ENCODE results near the gene TCEANC2.
"Not testable (repeated sequence)": the region's sequence is repeated elsewhere in the genome, so short reads cannot be mapped to it uniquely, and the experiment has no call there.

The TCEANC2 gene

GRCh38 chr1:54028306-54029251 lies 24.8 kb upstream of the TCEANC2 start:
- DNase-seq, result peak; percentile 55

DNA sequence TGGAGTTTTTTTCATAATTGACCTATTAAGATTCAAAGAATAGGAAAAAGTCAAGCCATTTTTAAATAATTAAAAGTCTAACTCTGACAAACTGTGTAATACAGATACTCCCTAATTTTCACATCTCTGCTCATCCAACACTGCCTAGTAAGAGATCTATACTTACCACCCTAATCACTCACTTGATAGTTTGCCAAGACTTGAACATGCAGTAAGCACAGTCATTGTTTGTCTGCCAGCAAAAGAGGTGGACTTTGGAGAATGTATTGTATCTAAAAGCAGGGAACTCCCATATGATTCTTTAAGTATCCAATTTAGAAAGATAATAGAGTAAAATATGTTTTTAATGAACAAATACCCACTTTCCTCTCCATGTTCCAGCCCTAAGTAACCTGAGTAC lies 15.9 kb upstream of the TCEANC2 start:
- DNase-seq, result peak; percentile 15

DNA sequence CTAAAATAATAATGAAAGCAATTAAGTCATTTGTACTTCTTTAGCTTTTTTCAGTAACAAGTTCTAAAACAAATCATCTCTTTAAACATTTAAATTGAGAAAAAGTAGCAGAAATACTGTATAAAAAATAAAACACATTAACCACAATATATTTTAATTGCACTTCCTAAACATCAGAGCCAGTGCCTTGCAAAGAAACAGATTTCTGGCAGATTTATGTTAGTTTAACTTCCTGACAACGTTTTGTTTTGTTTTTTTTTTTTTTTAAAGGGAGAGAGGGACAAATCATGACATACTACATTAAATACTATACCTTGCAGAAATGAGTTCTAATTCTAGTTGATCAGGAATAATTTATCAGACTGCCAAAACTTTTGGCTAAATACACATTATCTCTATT lies 11.6 kb upstream of the TCEANC2 start:
- no peak for DNase-seq

GRCh38 chr1:54045496-54045895 lies 7.9 kb upstream of the TCEANC2 start:
- DNase-seq, result no peak

- DNase-seq, result peak; percentile 88
Measured at GRCh38 chr1:54046671-54047383, 6.6 kb upstream of the TCEANC2 start.

DNA sequence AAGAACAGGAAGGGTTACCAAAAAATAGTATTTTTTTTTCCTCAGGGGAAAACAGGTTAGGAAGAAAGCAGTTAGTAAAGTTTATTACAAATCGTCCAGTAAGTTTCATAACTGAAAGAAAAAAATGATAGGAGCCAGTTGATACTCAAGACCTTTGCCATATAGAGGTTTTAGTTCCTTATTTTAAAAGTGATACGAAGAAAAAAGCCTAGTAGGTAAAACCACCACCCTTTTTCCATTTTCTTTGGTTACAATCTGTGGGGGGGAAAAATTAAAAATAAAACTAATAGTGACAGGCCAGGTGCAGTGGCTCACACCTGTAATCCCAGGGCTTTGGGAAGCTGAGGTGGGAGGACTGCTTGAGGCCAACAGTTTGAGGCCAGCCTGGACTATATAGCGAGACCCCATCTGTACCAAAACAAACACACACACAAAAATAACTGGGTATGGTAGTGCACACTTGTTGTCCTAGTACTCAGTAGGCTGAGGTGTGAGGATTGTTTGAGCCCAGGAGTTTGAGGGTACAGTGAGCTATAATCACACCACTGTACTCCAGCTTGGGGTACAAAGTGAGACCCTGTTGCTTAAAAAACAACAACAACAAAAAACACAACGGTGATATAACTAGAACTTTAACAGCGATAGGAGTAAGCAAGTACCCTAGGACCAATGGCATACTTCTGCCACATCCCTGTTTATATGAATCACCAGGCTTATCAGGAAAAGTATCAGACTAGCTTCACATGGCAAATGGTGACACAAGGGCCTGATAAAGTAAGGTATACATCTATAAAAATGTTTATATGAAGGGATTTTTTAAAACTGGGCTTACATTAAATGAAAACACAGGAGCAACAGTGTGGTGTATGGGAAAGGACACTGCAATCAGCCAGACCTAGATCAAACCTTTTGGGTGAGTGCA lies 5.8 kb upstream of the TCEANC2 start:
- DNase-seq, result no peak

DNA sequence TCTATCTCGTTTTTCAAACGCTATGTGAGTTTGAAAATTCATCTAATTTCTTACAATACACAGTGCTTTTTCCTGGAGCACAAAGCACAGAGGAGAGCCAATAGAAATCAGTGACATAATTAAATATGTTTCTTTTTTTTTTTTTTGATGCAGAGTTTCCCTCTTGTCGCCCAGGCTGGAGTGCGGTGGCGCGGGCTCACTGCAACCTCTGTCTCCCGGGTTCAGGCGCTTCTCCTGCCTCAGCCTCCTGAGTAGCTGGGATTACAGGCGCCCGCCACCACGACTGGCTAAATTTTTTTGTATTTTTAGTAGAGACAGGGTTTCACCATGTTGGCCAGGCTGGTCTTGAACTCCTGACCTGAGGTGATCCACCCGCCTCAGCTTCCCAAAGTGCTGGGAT lies 3.0 kb upstream of the TCEANC2 start:
- not testable (repeated sequence) for DNase-seq

GRCh38 chr1:54051933-54052430 lies 1.4 kb upstream of the TCEANC2 start:
- DNase-seq, result no peak

DNA sequence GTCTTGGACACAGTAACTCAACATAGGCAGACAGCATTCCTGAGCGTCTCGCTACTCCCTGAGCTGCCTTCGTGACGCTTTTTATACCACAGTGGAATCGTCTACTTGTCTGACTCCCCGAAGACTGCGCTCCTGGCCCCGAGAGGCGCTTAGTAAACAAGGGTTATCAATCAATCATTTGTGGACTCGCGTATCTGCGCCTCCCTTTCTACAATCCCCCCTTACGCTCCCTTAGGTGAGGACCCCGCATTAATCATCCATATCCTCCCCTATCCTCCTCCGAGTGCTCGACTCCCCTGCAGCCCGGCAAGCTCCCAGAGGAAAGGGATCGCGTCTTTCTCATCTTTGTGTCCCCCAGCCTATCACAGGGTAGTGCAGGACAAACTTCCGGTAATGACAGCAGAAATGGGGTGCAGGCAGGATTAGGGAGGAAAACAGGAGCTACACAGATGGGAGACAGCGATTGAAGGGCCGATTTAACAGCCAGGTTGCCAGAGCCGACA lies 926 bp upstream of the TCEANC2 start:
- DNase-seq, result no peak

DNA sequence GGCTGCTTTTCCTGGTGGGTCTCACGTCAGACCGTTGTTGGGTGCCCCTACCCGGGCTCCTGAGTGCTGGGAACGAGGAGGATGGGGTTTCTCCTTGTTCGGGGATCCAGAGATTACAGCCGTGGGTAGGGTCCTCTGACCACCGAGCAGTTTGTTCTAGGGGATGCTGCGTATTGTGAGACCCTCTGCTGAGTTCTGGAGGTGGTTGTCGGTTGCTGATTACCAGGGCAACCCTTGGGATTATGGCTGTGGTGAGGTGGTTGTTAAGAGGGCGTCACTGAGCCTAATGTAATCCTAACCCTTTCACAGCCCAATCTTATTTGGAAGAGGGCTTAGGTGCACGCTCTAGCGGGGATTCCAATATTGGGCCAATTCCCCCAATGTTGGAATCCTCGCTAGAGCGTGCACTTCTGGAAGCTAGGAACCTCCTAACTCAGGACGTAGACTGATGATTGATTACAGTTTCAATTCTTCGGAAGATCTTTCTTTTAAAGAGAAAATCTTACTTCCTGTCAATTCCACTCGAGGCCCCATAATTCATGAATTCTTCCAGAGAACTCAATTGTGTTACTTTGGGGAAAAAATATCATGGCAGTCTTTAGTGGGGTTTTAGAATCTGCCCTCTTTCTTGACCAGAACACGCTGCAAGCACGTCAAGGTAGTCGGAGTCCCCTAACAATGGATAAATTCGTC lies 483 bp downstream of the TCEANC2 start:
- DNase-seq, result no peak

DNA sequence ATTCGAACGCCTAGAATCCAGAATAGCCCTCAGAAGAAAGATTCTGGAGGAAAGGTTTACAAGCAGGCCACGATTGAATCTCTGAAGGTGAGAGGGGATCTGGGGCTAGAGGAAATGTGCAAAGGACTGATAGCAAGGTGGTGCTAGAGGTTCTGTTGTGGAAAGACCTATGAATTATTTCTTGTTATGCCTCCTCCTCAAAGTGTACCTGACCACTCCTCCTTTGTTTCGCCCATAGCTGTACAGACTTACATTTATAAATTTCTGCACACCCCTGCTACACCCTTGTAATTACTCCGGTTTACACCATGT lies 986 bp downstream of the TCEANC2 start:
- DNase-seq, result no peak

DNA sequence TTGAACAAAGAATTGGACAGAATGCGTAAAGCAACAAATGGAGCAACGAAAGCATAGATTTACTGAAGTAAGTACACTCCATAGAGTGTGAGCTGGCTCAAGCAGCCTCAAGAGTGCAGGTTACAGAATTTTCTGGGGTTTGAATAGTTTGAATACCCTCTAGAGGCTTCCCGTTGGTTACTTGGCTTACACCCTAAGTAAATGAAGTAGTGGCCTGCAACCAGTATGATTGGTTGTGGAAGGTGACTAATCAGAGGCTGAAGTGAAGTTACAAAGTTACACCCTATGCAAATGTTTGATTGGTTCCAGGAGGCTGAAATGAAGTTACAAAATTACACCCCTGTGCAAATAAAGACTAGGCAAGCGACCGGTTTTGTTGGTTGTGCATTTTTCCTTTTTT lies 10.9 kb downstream of the TCEANC2 start:
- DNase-seq, result no peak

DNA sequence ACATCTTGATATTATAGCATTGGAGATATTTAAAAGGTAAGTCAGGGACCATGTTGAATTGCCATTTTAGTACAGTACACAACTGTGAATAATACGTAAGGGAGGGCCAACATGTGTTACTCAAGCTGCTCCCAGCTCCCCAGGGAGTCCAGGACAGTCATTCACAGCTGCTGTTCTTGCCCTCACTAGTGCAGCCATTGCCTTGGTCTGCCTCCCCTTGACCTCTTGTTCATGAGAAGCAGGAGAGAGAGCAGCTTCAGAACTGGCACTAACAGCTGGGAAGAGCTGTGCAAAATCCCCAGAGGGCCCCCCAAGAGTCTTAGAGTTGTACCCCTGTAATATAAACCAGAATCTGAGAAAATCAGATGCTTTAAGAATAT lies 16.4 kb downstream of the TCEANC2 start:
- DNase-seq, result no peak

DNA sequence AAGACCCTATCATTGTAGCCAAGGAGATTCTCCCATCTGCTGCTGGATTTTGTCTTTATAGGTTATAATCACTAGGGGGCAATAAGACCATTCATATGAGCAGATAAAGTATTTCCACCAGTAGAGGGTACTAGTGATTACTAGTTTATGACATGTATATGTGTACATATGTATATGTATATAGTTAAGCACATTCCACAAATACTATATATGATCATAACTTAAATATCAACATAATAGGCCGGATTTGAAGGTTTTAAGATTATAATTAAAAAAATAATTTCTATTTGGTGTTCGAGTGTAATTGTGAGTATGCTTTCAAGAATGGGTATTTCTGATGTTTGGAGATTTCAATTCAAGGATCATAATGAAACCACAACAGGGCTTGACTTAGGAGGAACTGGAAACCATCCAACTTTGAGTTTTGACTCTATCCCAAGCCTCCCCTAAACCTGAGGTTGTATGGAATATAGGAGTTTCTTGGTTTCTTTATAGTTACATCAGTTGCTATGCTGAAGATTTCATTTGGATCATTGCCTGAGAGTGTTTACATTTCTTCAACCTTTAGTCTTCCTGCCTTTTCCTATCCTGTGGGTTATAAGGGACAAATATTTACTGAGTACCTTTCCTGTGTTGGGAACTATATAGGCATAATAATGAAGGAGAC lies 16.9 kb downstream of the TCEANC2 start:
- DNase-seq, result peak; percentile 61

DNA sequence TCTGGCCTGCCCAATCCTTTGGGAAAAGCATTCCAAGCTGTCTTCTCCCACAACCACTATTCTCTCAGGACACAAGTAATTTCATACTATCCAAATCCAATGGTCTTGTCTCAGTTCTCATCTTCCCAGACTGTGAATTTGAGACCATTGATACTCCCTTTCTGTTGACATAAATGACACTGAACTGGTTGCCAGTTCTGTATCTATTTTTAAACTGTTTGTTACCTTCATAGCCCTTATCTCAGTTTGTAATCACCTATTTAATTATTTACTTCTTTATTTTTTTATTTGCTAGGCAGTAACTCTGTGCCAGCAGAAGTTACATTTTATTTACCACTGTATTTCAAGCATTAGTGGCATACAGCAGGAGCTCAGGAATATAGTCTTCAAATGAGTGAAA lies 24.0 kb downstream of the TCEANC2 start:
- no peak for DNase-seq

DNA sequence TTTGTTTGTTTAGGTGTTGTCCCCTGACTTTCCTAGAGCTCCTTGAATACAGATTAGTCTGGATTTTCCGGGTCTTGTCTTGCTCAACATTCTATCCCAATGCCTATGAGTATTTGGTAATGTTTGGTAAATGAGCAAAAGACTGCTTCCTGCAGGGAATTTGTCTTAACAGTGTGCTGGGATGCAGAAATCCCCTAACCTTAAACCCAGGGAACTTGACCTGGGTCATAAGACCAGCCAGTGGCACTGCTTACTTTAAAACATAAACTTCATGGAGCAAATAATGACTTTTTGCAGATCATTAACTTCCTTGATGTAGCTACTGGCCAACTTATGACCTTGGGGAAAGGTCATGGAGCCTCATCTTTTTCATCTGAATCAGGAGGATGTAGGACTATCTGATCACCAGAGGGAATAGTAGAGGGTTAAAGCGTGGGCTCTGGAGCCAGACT lies 27.2 kb downstream of the TCEANC2 start:
- no peak for DNase-seq

DNA sequence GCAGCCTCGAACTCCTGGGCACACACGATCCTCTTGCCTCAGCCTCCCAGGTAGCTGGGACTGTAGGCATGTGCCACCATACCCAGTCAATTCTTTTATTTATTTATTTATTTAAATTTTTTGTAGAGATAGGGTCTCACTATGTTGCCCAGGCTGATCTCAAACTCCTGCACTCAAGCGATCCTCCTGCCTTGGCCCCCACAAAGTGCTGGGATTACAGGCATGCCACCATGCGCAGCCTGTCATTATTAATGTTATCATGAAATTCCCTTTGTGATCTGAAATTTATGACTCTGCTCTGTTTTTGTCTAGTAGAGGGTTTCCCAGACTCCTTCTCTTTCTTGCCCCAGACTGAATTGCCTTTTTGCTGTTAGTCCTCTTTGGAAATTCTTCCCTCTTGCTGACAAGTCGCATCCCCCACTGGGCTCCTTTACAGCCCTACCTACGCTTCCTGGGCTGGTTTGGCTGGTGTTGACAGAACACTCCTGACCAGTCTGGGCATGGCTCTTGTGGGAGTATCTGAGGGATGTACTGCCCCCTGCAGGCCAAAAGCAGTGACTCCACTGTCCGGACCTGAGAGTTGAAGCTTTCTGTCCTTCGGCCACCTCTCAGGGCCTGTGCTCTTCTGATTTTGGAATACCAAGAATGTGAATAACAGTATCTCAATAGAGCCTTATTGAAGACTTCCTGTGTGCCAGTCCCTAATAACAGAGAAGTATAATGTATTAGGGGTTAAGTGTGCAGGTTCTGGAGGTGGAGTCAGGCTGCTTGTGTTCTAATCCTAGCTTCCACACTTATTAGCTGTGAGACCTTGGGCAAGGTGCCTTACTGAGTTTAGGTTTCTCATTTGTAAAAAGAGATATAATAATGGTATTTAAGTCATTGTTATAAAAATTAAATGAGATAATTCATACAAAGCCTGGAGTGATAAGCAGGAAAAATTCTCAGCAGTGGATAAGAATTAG lies 28.2 kb downstream of the TCEANC2 start:
- DNase-seq, result peak; percentile 38

DNA sequence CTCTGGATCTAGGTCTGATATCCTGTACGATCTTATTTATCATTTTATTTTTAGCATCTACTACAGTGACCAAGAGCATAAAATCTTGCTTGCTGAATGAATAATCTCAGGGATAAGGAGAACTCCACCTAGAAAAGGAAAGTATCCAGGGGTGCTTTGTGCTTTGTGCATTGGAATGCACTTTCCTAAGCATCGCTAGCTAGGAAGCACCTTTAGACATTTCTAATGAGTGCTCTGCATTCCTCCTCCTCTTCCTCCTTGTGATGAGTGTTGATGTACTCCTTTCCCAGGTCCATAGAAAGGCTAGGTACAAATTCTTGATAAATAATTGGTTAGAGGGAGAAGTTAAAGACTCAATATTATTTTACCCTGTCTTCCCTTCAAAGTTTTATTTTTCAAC lies 31.4 kb downstream of the TCEANC2 start:
- DNase-seq, result no peak

DNA sequence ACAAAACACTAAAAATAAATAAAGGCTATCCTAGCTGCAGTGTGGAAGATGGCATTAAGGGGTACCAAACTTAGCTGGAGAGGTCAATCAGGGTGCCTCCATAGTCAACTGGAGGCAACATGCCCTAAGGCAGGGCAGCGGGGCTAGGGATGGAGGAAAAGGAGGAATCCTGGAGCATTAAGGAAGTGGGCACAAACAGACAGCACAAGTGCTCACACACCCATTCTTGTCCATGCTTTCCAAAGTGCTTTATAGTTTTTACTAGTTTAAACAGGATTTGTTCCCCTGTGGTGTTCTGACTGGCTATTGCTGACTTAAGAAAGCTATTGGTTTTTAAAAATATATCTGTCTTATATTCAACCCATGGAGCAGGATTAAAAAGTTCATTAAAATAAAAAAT lies 33.3 kb downstream of the TCEANC2 start:
- no peak for DNase-seq

GRCh38 chr1:54088385-54088784 lies 35.0 kb downstream of the TCEANC2 start:
- no peak for DNase-seq
